IMR-90 (cell line): Measurements from ENCODE around the gene SETDB1. TPM values are rescaled to one million over a fixed set of nuclear protein-coding genes. Genes with fewer than 3 reads are reported as not detected.

Experiments
- ATAC-seq: fragments of 200-7000 bp; cut with Tn5 transposase; 2 replicates; pipeline ENCODE4 v1.9.1; 2020; ENCODE audit warnings: low read depth, mild to moderate bottlenecking, moderate library complexity
- BruUV-seq: library from RNA; stranded (reverse); fragments of 400-500 nt; replicated peaks from 2 replicates; lab custom pipeline; 2021; lab: Mats Ljungman, UMichigan
- CTCF ChIA-PET: fragments of 300-600 bp; formaldehyde crosslinking; extraction: SDS; loops from one replicate; lab custom pipeline; 2021; ENCODE audit warnings: antibody characterized with exemption; lab: Yijun Ruan, JAX
- POLR2A ChIA-PET: fragments of 300-600 bp; sonication (Branson Sonifier 250); formaldehyde crosslinking; loops from one replicate; lab custom pipeline; 2022; ENCODE audit warnings: antibody characterized with exemption; ENCODE audit not compliant: unreplicated experiment; lab: Charles Lee
- DNase-seq: peaks from one replicate; pipeline ENCODE4 v3.0.0; 2013
- H2AFZ ChIP-seq: replicated peaks from 2 replicates; pipeline ENCODE3; 2013; ENCODE audit warnings: low read length, mild to moderate bottlenecking; ENCODE audit not compliant: poor library complexity
- H2AK5ac ChIP-seq: 2 replicates; pipeline ENCODE4 v1.6.1; 2013; ENCODE audit warnings: low read depth, low read length, inconsistent platforms
- H2AK9ac ChIP-seq: replicated peaks from 2 replicates; pipeline ENCODE3; 2013; ENCODE audit warnings: mild to moderate bottlenecking, low read depth, low read length, moderate library complexity; ENCODE audit not compliant: poor library complexity
- H2BK120ac ChIP-seq: 2 replicates; pipeline ENCODE4 v1.6.1; 2013; ENCODE audit warnings: low read depth, low read length, inconsistent platforms
- H2BK15ac ChIP-seq: 3 replicates; pipeline ENCODE4 v1.6.1; 2013; ENCODE audit warnings: low read depth, low read length, inconsistent platforms
- H2BK20ac ChIP-seq: 2 replicates; pipeline ENCODE4 v1.6.1; 2013; ENCODE audit warnings: low read depth, mild to moderate bottlenecking, inconsistent platforms, low read length, moderate library complexity
- H2BK5ac ChIP-seq: 2 replicates; pipeline ENCODE4 v1.6.1; 2013; ENCODE audit warnings: mild to moderate bottlenecking, low read depth, low read length, inconsistent platforms; ENCODE audit not compliant: poor library complexity, severe bottlenecking
- H3K14ac ChIP-seq: replicated peaks from 2 replicates; pipeline ENCODE4 v1.6.1; 2013; ENCODE audit warnings: low read depth, low read length, inconsistent platforms
- H3K18ac ChIP-seq: 2 replicates; pipeline ENCODE4 v1.6.1; 2013; ENCODE audit warnings: low read depth, low read length, control low read depth
- H3K23ac ChIP-seq: 2 replicates; pipeline ENCODE4 v1.6.1; 2013; ENCODE audit warnings: low read depth, low read length, inconsistent platforms
- H3K27ac ChIP-seq: 2 replicates; pipeline ENCODE4 v1.5.1; 2013; ENCODE audit warnings: mild to moderate bottlenecking, control low read depth, low read length; ENCODE audit not compliant: insufficient read depth
- H3K27me3 ChIP-seq: 2 replicates; pipeline ENCODE4 v1.6.1; 2013; ENCODE audit warnings: low read length; ENCODE audit not compliant: control insufficient read depth, insufficient read depth
- H3K36me3 ChIP-seq: 2 replicates; pipeline ENCODE4 v1.6.1; 2013; ENCODE audit warnings: low read length, mixed read lengths; ENCODE audit not compliant: control insufficient read depth, insufficient read depth
- H3K4ac ChIP-seq: 2 replicates; pipeline ENCODE4 v1.6.1; 2013; ENCODE audit warnings: low read depth, low read length, inconsistent platforms
- H3K4me1 ChIP-seq: 2 replicates; pipeline ENCODE4 v1.6.1; 2013; ENCODE audit warnings: low read length, mixed read lengths; ENCODE audit not compliant: control insufficient read depth, insufficient read depth
- H3K4me2 ChIP-seq: 2 replicates; pipeline ENCODE4 v1.6.1; 2013; ENCODE audit warnings: low read depth, mild to moderate bottlenecking, control low read depth, low read length, moderate library complexity
- H3K4me3 ChIP-seq: 2 replicates; pipeline ENCODE4 v1.5.1; 2013; ENCODE audit warnings: low read depth, mild to moderate bottlenecking, control low read depth, low read length, moderate library complexity; ENCODE audit not compliant: insufficient read depth
- H3K56ac ChIP-seq: 2 replicates; pipeline ENCODE4 v1.6.1; 2013; ENCODE audit warnings: low read length, inconsistent platforms; ENCODE audit not compliant: insufficient read depth; ENCODE audit errors: extremely low read depth
- H3K79me1 ChIP-seq, 2 experiments: 2 replicates each; pipeline ENCODE4 v1.6.1; 2013; ENCODE audit warnings: low read length in 2 of 2, inconsistent platforms in 1 of 2, low read depth in 1 of 2
- H3K9ac ChIP-seq: 2 replicates; pipeline ENCODE4 v1.6.1; 2013; ENCODE audit warnings: low read depth, low read length, control low read depth
- H3K9me1 ChIP-seq: 2 replicates; pipeline ENCODE4 v1.6.1; 2013; ENCODE audit warnings: low read length, inconsistent platforms; ENCODE audit not compliant: insufficient read depth
- H3K9me3 ChIP-seq: 2 replicates; pipeline ENCODE4 v1.6.1; 2013; ENCODE audit warnings: low read length; ENCODE audit not compliant: control insufficient read depth, insufficient read depth
- H4K20me1 ChIP-seq: 2 replicates; pipeline ENCODE4 v1.6.1; 2013; ENCODE audit warnings: low read length, inconsistent platforms; ENCODE audit not compliant: insufficient read depth
- H4K5ac ChIP-seq: 2 replicates; pipeline ENCODE4 v1.6.1; 2013; ENCODE audit warnings: mild to moderate bottlenecking, low read depth, low read length, control low read depth
- H4K8ac ChIP-seq, 2 experiments: 2 replicates each; pipeline ENCODE4 v1.6.1; 2013; ENCODE audit warnings: low read depth in 2 of 2, low read length in 2 of 2, control low read depth in 1 of 2, inconsistent platforms in 1 of 2
- H4K91ac ChIP-seq: 2 replicates; pipeline ENCODE4 v1.6.1; 2013; ENCODE audit warnings: low read depth, low read length, inconsistent platforms; ENCODE audit not compliant: insufficient read depth
- BHLHE40 ChIP-seq: fragments of 150-350 bp; IDR thresholded peaks from 2 replicates; pipeline ENCODE4 v1.6.1; 2016; ENCODE audit warnings: mild to moderate bottlenecking, low read depth, low read length
- CEBPB ChIP-seq: IDR thresholded peaks from 2 replicates; pipeline ENCODE4 v1.6.1; 2012; ENCODE audit warnings: low read depth, low read length, improper control_type of control experiment
- MAZ ChIP-seq: IDR thresholded peaks from 2 replicates; pipeline ENCODE4 v1.6.1; 2012; ENCODE audit warnings: low read depth, mild to moderate bottlenecking, low read length, improper control_type of control experiment, moderate library complexity, borderline replicate concordance
- MXI1 ChIP-seq: IDR thresholded peaks from 2 replicates; pipeline ENCODE4 v1.6.1; 2012; ENCODE audit warnings: low read depth, mild to moderate bottlenecking, low read length, moderate library complexity, borderline replicate concordance
- SMC3 ChIP-seq: fragments of 150-350 bp; IDR thresholded peaks from 2 replicates; pipeline ENCODE4 v1.6.1; 2016; ENCODE audit warnings: low read depth, mild to moderate bottlenecking, antibody characterized with exemption, low read length, moderate library complexity
- WGBS, 2 experiments: methylation state at CpG; one replicate each; pipeline versions ENCODE4 v1.1.5 to v1.1.7; 2013; ENCODE audit warnings: missing lambda C conversion rate in 2 of 2; ENCODE audit not compliant: insufficient read length in 1 of 2; ENCODE audit errors: extremely low coverage in 2 of 2; 5-methylcytosine and 5-hydroxymethylcytosine counted together
- dilution Hi-C: fragments of 300-500 bp; cut with HindIII; formaldehyde crosslinking; loops from one replicate; pipeline ENCODE4 v1.14.3; 2018; ENCODE audit warnings: low sequenced_read_pairs; ENCODE audit not compliant: unreplicated experiment
- in situ Hi-C: fragments of 300-500 bp; cut with MboI; formaldehyde crosslinking; loops from 3 replicates; pipeline ENCODE4 v1.14.3; 2019; ENCODE audit warnings: low sequenced_read_pairs, inconsistent platforms, mixed read lengths
- intact Hi-C: fragments of 100-400 bp; cut with micrococcal nuclease; formaldehyde crosslinking; loops from 2 replicates; pipeline ENCODE4 v1.10.0; 2022
- polyA plus RNA-seq, 3 experiments: library from polyadenylated mRNA; depleted of rRNA; stranded (reverse); fragments of >200 nt; gene quantifications; 2 replicates each; pipeline ENCODE4 v1.2.3, GENCODE V29; 2012; ENCODE audit warnings: low replicate concordance in 1 of 3
- total RNA-seq: library from RNA; depleted of rRNA; stranded (reverse); fragments of >200 nt; gene quantifications from 2 replicates; pipeline ENCODE4 v1.2.3, GENCODE V29; 2012

SETDB1 gene
- total and polyA plus RNA-seq, 2 of the 4 experiments (the other 2 are of a cell fraction), result 18.7 to 22.9 TPM

- no peak overlapping the region for H2BK20ac ChIP-seq
- 0 out of 4 replicates have a peak overlapping the region, but pooled peaks of 1 of the 2 experiments have one; percentile 4 for H4K8ac ChIP-seq
- H3K14ac ChIP-seq, result peak overlapping the region; percentile 27; the same call in 1 of the 2 replicates
- peak overlapping the region; percentile 74 for H2BK5ac ChIP-seq
- peak overlapping the region; percentile 34 for H3K23ac ChIP-seq
- H2AK9ac ChIP-seq, result peak overlapping the region; percentile 43
- H3K9me1 ChIP-seq, result peaks cover 39% of the 10 kb centered on the region
- H2AK5ac ChIP-seq, result peak overlapping the region; percentile 27; the same call in 1 of the 2 replicates
- CTCF ChIA-PET, result interaction anchor here (0.5 kb wide), 1 partner anchor 57 kb away, joined by 7 read pairs; no protein-coding TSS in a partner anchor
- POLR2A ChIA-PET, result interaction anchor here (0.7 kb wide), 1 partner anchor 566 kb away, joined by 3 read pairs; no protein-coding TSS in a partner anchor
- peak overlapping the region; percentile 96 for H3K4me2 ChIP-seq
- no peaks in the 10 kb centered on the region for H3K27me3 ChIP-seq
- ATAC-seq (peak; percentile 13), DNase-seq (peak; percentile 62)
- peaks cover 31% of the 10 kb centered on the region for H3K4me1 ChIP-seq
- peak overlapping the region; percentile 65 for H3K27ac ChIP-seq
- no peaks in the 10 kb centered on the region for H3K9me3 ChIP-seq
- H2BK120ac ChIP-seq, result no peak overlapping the region
- intact Hi-C loops, result no loop called here
- no peak overlapping the region for H3K56ac ChIP-seq
- no peak overlapping the region for H4K5ac ChIP-seq
- BruUV-seq, result no TSS peak
- H3K18ac ChIP-seq, result peak overlapping the region; percentile 1; the same call in 1 of the 2 replicates
- dilution Hi-C loops, result no loop called here
- H2BK15ac ChIP-seq, result no peak overlapping the region
- in situ Hi-C loops, result loop anchor here (10.0 kb wide), 1 partner anchor 64 kb away; the partner anchor contains the start of gene BNIPL
- TF ChIP-seq MAZ, result peak; percentile 78; the same call in 1 of the 2 replicates
- TF ChIP-seq BHLHE40, result peak; percentile 44; the same call in 1 of the 2 replicates
- no peak for TF ChIP-seq SMC3
- peak; percentile 67; the same call in 1 of the 2 replicates for TF ChIP-seq MXI1
- peak; percentile 97 for TF ChIP-seq CEBPB
- H3K79me1 ChIP-seq, result peaks cover 29 to 77% of the 10 kb centered on the region in 2 experiments
- H3K4me3 ChIP-seq, result no peak overlapping the region
- 0 out of 2 replicates have a peak overlapping the region, but pooled peaks have one; percentile 2 for H4K91ac ChIP-seq
- 0 out of 2 replicates have a peak overlapping the region, but pooled peaks have one; percentile 4 for H3K9ac ChIP-seq
- peaks cover 30% of the 10 kb centered on the region for H3K36me3 ChIP-seq
- H2AFZ ChIP-seq, result no peak overlapping the region
- H3K4ac ChIP-seq, result peak overlapping the region; percentile 18; the same call in 1 of the 2 replicates
- peaks cover 71% of the 10 kb centered on the region for H4K20me1 ChIP-seq
- WGBS, 2 experiments, result no CpG with 5 or more reads among the region's 11 CpGs
Observed at GRCh38 chr1:150970808-150971582, 44.8 kb downstream of the SETDB1 start.
